ENCODE data around the gene ZFYVE27. TPM values are rescaled to one million over a fixed set of nuclear protein-coding genes. Genes with fewer than 3 reads are reported as not detected.

ZFYVE27 gene
- total RNA-seq, 1 experiment from 2014 or later = 31.7 TPM

DNA sequence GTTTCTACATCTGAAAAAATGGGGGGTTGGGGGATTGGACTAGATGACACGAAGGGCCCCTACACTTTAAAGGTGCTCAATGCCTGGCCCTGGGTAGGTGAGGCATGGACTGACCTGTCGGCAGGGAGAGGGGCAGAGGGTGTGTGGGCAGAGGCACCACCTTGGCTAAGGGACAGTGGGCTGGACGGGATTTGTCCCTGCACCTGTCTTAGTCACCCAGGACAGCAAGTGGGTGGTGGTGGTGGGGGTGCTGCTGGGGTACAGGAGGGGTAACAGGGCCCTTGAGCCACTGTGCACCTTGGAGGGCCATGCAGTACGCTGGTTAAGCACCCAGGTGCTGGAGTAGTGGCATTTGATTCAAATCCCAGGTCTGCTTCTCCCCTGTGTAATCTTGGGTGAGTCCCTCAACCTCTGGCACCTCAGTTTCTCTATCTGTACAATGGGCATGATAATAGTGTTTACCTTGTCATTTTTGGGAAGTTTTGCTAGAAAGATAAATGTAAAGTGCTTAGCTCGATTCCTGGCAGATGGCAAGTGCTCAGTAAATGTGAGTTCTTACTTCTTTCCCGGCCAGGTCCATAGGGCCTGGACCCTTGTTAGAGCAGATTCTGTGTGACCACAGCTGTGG lies 53.0 kb downstream of the ZFYVE27 start:
- intact Hi-C loops (cut with micrococcal nuclease; ENCODE audit: unreplicated experiment) = loop anchor here (10.0 kb wide), 1 partner anchor 255 kb away; no protein-coding TSS in a partner anchor
- BruUV-seq (replicated peaks) = no TSS peak
- no peak overlapping the region for H3K27ac ChIP-seq (ENCODE audit: low read depth, low read length, poor library complexity, severe bottlenecking)
- no peaks in the 10 kb centered on the region for H3K9me3 ChIP-seq (ENCODE audit: low read depth, low read length, poor library complexity, severe bottlenecking)
- no peak for TF ChIP-seq EZH2 (IDR thresholded peaks at IDR 0.05; ENCODE audit: borderline replicate concordance, low read depth, low read length, poor library complexity, severe bottlenecking)
- TF ChIP-seq, protein P1, sequence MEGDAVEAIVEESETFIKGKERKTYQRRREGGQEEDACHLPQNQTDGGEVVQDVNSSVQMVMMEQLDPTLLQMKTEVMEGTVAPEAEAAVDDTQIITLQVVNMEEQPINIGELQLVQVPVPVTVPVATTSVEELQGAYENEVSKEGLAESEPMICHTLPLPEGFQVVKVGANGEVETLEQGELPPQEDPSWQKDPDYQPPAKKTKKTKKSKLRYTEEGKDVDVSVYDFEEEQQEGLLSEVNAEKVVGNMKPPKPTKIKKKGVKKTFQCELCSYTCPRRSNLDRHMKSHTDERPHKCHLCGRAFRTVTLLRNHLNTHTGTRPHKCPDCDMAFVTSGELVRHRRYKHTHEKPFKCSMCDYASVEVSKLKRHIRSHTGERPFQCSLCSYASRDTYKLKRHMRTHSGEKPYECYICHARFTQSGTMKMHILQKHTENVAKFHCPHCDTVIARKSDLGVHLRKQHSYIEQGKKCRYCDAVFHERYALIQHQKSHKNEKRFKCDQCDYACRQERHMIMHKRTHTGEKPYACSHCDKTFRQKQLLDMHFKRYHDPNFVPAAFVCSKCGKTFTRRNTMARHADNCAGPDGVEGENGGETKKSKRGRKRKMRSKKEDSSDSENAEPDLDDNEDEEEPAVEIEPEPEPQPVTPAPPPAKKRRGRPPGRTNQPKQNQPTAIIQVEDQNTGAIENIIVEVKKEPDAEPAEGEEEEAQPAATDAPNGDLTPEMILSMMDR (conservative IDR thresholded peaks at IDR 0.05; ENCODE audit: low read depth, low read length) = no peak
- no peaks in the 10 kb centered on the region for H3K27me3 ChIP-seq (replicated peaks; ENCODE audit: insufficient read depth, low read depth, low read length, poor library complexity)
- no peak overlapping the region for H3K4me3 ChIP-seq (ENCODE audit: low read depth, low read length, poor library complexity, severe bottlenecking)
- no peaks in the 10 kb centered on the region for H3K4me1 ChIP-seq (ENCODE audit: insufficient read depth, low read length, poor library complexity, severe bottlenecking)
- POLR2A ChIA-PET (ENCODE audit: low non-redundant PET) = no interaction called here
- DNase-seq (ENCODE audit: low spot score) = no peak
- CTCF ChIA-PET = interaction anchor here (1.3 kb wide), 1 partner anchor 79 kb away, joined by 6 read pairs; no protein-coding TSS in a partner anchor
- H3K36me3 ChIP-seq (ENCODE audit: insufficient read depth, low read length, poor library complexity, severe bottlenecking) = no peaks in the 10 kb centered on the region

DNA sequence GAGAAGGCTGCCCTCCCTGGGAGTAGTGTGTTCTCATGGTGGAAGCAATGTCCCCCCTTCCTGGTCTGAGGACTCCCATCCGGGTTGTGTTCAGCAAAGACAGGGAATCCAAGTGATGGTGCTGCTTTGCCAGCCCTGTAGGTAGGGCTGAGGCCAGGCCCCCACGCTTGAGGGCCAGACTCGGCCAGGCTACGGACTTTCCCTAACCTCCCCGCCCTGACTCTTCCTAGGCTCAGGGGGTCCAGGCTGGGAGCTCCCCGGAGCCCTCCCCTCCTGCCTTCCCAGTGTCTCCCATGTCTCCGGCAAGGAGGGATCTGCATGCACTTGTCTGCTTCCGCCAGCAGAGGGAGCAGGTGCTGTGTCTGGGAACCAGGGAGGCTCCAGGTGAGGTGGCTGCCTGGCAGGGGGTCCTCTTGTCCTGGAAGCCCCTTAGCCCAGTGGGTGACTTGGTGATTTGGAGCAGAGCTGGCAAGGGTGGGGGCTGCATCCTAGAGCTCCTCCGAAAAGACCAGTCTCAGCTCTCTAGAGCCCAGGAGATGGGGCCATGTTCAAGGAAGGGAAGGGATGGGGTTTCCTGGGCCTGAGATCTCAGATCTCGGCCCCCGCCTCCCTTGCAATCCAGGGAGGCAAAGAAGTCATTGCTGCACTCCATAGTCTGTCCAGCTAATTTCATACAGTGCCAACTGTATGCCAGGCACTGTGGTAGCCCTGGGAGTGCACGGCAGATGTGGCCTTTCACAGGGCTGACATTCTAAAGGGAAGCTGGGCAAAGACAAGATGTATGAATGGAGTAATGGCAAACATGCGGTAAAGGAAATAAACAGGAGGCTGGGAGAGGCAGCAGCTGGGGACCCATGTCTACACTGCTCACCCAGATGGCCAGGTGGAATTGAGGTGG lies 55.1 kb downstream of the ZFYVE27 start:
- ChIA-PET POLR2A (ENCODE audit: low non-redundant PET) (no interaction called here), CTCF (interaction anchor here (1.0 to 1.5 kb wide), 4 partner anchors 10 to 77 kb away, joined by 3 to 11 read pairs (median 4); no protein-coding TSS in a partner anchor)
- Histone ChIP-seq H3K36me3 (ENCODE audit: insufficient read depth, low read length, poor library complexity, severe bottlenecking) (no peaks in the 10 kb centered on the region), H3K9me3 (ENCODE audit: low read depth, low read length, poor library complexity, severe bottlenecking) (no peaks in the 10 kb centered on the region), H3K4me1 (ENCODE audit: insufficient read depth, low read length, poor library complexity, severe bottlenecking) (no peaks in the 10 kb centered on the region), H3K4me3 (ENCODE audit: low read depth, low read length, poor library complexity, severe bottlenecking) (no peak overlapping the region), H3K27me3 (replicated peaks; ENCODE audit: insufficient read depth, low read depth, low read length, poor library complexity) (no peaks in the 10 kb centered on the region), H3K27ac (ENCODE audit: low read depth, low read length, poor library complexity, severe bottlenecking) (no peak overlapping the region)
- no peak for TF ChIP-seq EZH2 (IDR thresholded peaks at IDR 0.05; ENCODE audit: borderline replicate concordance, low read depth, low read length, poor library complexity, severe bottlenecking)
- TF ChIP-seq, protein P1 (conservative IDR thresholded peaks at IDR 0.05; ENCODE audit: low read depth, low read length) = peak; percentile 94
- DNase-seq (ENCODE audit: low spot score) = peak; percentile 63
- intact Hi-C loops (cut with micrococcal nuclease; ENCODE audit: unreplicated experiment) = loop anchor here (1.0 to 10.0 kb wide), 2 partner anchors 77 to 253 kb away; no protein-coding TSS in a partner anchor
- BruUV-seq (replicated peaks) = no TSS peak

DNA sequence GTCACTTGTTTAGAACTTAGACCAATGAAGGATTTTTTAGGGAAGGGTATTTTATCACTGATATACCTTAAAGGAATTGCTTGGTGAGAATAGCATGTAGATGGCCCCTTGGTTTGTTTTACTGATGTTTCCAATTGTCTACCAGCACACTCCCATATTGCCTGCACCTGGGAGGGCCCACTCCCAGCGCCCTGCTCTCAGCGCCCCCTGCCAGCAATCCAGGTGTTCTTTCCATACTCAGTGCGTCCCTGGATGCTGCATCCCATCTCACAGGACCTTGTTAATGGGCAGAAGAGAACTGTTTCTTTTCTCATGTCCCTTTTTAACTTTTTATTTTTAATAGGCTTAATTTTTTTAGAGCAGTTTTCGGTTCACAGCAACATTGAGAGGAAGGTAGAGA lies 59.0 kb downstream of the ZFYVE27 start:
- Histone ChIP-seq H3K27me3 (replicated peaks; ENCODE audit: insufficient read depth, low read depth, low read length, poor library complexity) (peaks cover 9% of the 10 kb centered on the region), H3K36me3 (ENCODE audit: insufficient read depth, low read length, poor library complexity, severe bottlenecking) (no peaks in the 10 kb centered on the region), H3K9me3 (ENCODE audit: low read depth, low read length, poor library complexity, severe bottlenecking) (peaks cover 5% of the 10 kb centered on the region), H3K27ac (ENCODE audit: low read depth, low read length, poor library complexity, severe bottlenecking) (no peak overlapping the region), H3K4me3 (ENCODE audit: low read depth, low read length, poor library complexity, severe bottlenecking) (no peak overlapping the region), H3K4me1 (ENCODE audit: insufficient read depth, low read length, poor library complexity, severe bottlenecking) (no peaks in the 10 kb centered on the region)
- no TSS peak for BruUV-seq (replicated peaks)
- intact Hi-C loops (cut with micrococcal nuclease; ENCODE audit: unreplicated experiment) = loop anchor here (10.0 kb wide), 1 partner anchor 249 kb away; no protein-coding TSS in a partner anchor
- no peak for DNase-seq (ENCODE audit: low spot score)
- TF ChIP-seq, protein P1 (conservative IDR thresholded peaks at IDR 0.05; ENCODE audit: low read depth, low read length) = no peak
- no peak for TF ChIP-seq EZH2 (IDR thresholded peaks at IDR 0.05; ENCODE audit: borderline replicate concordance, low read depth, low read length, poor library complexity, severe bottlenecking)
- POLR2A ChIA-PET (ENCODE audit: low non-redundant PET) = no interaction called here
- CTCF ChIA-PET = no interaction called here

Data from A673 (cell line).